ENCODE results near the gene POU2F3.
A peak's percentile ranks its signal among the peaks of the same experiment; 100 is the strongest.

The POU2F3 gene

DNA sequence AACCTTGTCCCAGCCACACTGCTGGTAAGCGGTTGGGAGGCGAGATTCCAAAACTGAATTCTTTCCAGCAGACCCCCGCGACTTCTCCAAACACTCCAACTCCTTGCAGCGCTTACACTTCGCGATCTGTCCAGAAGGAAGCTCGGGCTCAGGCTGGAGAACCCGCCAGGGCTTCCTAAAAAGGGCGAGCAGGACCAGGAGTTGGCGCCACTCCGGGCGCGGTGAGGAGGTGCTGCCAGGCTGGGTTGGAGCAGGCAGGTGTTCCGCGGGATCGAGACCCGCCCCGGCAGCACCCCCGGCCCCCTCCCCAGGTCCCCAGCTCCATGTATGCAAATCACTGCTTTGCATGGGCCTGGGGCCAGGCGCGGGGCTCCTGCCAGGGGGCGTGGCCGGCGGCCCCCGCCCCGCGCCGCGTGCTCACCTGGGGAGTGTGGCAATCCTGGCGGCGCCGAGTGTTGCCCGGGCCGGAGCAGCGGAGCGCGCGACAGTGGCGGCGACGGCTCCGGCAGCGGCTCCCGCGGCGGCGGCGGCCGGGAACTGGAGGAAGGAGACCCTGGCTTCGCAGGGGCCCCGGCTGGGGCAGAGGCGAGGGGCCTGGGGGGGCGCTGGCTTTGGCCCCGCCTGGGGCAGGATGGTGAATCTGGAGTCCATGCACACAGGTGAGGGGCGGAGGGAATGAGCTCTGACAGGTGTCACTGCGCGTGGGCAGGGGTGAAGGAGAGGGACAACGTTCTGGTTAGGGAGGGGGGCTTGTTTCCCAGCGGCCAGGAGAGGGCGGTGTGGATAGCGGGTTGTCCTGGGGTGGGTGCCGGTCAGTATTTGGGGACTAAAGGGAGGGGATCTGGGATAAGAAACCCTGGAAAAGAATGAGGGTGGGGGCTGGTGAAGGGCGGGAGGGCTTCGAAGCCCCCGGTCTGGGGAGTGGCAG lies at the start of gene POU2F3:
TSS of gene POU2F3 (plus strand) at position 428 of the 928 bp plus-strand sequence. CDS start at position 632, 204 bp downstream.
- DNase-seq (ENCODE audit: low spot score), result no peak

DNA sequence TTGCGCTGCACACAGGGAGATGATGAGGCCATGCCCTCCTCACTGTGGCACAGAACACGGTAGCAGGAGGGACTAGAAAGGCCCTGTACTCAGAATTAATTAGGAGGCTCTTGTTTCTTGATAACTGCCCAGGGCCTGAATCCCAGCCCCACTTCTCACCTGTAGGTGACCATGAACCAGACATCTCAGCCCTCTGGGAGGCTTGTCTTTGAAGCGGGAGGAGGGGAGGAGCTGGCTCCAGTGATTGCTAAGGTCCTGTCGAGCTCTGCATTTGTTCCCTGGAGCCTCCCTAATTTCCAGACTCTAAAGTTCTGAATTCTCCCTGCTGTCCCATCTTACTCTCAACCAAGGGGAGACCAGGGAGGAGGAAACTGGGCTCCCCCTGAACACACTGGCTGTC lies 48.9 kb upstream of the POU2F3 start:
- no peak for DNase-seq (ENCODE audit: low spot score)

DNA sequence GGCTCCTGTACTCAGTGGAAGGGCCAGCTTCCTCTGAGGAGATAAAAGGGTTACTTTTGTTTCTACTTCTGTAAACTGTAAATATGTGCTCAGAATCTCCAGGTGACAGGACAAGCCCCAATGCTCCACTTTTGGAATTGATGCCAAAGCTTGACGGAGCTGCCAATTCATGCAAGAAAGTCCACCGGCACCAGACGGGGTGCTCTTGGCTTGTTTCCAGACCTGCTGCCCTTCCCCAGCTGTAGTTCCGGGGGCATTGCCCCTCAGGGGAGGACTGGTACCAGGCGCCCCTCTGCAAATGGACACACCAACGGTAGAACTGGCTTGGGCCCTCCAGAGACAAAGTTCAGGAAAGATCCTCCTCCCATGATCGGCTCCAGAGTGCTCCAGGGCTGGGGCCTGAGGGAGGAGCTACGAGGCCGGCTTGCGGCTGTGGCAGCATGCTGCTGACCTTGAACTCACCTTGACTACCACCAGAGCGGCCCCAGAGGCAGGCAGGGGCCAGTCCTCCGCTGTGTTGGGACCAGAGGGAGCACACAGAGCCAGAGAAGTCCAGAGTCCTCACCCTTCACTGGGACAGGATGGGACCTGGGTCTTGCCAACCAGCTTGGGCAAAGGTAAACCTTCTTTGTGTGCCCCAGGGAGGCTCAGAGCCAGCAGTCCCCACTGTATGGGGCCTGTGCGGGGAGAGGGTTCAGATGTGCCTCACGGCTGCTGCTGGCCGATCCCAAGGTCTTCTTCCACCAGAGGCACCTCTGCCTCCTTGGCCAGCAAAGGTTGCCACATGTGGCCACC lies 46.9 kb upstream of the POU2F3 start:
- no peak for DNase-seq (ENCODE audit: low spot score)

DNA sequence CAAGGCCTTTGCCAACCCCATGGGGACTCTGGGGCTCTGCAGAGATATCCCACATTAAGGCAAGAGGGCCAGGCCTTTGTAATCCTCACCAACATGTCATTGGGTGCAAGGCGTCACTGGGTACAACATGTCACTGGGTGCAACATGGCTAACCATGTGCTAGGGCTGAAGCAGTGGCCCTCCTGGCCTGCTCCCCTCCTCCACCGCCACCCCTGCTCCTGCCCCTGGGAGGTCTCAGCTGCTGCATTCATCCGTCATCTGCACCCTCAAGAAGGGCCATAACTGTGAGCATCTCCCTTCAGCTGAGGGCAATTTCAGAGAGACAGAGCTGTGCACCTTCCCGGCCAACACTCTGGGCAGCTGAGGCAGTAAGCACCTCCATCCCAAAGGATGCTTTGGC lies 45.8 kb upstream of the POU2F3 start:
- DNase-seq (ENCODE audit: low spot score), result no peak

DNA sequence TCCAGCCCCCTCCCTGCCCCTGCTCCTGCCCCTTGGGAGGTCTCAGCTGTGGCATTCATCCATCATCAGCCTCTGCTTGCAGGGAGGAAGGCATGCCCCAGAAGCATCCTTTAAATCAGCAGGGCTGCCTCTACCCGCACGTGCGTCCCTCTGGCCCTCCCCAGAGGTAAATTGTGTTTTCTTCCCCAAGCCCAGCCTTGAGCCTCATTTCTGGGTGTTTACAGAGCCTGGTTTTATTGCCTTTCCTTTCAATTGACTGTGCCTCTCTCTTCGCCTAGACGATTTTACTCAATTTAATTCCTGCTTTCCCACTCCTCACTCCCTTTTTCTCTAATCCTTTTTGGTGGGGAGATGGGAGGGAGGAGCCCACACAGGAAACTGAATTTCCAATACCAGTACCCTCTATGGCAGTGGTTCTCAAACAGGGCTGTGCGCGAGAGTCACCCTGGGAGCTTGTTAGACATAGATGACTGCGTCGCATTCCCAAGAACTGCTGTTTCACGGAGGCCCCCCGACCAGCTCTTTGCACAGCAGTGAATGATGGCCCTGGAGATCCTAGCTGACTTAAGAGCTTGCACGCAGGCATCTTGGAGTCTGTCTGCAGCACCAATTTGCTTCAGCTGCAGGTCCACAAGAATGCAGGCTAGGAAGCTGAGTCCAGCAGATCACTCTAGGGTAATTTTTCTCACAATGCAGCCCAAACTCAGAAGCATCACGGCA lies 44.2 kb upstream of the POU2F3 start:
- no peak for DNase-seq (ENCODE audit: low spot score)

DNA sequence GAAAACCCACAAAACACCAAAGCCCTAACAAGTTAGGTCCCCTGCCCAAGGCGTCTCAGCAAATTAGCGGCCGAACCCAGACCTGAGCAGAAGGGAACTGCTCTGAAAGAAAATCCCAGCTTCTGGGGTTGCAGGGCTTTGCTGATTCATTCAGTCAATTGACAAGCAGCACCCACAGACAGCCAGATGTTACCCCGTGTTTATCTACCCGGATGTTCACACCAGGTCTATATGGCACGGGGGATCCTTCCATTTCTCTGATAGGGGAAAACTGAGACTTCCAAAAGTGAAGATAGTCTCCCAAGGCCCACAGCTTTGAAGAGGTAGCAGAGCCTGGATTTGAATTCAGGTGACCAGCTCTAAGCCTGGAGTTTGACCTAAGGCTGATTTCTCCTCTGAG lies 43.1 kb upstream of the POU2F3 start:
- no peak for DNase-seq (ENCODE audit: low spot score)

DNA sequence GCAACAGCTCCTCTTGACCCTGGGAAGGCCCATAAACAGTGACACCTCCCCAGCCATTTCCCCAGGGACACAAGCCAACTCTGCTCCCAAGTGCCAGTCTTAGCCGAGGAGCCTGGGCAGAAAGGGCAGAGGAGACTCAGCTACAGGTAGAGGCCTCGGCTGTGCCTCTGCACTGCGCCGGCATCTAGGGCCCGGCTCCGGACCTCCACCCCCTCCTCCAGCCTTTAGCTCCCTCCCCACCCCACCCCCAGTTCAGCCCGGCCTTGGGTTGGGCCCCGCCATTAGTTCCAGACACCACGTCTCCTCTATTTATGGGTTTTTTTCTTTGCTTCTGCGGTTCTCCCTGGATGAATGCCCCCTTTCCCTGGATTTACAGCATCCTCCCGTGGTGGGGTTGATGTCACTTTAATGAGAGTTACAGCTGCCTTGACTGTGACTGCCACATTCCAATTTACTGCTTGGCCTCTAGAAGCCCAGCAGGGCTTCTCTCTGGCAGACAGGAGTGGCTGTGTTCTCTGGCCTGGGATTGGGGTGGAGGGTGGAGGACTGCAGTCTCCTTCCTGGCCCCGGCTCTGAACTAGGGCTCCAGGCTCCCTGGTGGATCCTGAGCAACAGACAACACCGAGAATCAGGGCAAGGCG lies 42.6 kb upstream of the POU2F3 start:
- DNase-seq (ENCODE audit: low spot score), result no peak

DNA sequence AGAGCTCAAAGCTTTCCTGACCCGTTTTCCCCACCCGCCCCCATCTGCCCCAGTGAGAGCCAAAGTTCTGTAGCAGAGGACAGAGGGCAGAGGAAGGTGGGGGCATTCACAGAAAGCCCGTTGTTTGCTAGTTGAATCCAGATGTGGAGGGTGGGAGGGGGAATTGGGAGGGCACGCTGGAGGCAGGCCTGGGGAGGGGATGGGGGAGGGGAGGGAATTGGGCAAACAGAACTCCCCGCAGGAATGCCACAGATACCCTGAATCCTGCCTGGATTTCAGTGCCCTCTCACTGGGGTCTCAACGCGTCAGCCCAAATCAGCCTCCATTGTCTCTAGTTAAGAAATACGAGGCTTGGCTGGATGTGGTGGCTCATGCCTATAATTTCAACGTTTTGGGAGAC lies 42.0 kb upstream of the POU2F3 start:
- no peak for DNase-seq (ENCODE audit: low spot score)

DNA sequence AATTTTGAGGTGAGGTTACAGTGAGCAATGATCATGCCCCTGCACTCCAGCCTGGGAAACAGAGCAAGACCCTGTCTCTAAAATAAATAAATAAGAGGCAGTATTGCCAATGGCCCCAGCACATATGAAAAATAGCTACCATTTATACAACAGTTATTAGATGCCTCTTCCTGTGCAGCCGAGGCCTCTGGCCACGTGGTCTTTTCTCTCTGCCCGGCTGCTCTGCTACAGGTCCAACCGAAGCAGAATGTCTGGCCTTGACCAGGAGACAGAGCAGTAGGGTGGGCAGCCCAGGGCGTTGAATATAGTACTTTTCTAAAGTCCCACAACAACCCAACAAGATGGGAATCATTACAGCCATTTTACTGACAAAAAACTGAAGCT lies 41.5 kb upstream of the POU2F3 start:
- no peak for DNase-seq (ENCODE audit: low spot score)

DNA sequence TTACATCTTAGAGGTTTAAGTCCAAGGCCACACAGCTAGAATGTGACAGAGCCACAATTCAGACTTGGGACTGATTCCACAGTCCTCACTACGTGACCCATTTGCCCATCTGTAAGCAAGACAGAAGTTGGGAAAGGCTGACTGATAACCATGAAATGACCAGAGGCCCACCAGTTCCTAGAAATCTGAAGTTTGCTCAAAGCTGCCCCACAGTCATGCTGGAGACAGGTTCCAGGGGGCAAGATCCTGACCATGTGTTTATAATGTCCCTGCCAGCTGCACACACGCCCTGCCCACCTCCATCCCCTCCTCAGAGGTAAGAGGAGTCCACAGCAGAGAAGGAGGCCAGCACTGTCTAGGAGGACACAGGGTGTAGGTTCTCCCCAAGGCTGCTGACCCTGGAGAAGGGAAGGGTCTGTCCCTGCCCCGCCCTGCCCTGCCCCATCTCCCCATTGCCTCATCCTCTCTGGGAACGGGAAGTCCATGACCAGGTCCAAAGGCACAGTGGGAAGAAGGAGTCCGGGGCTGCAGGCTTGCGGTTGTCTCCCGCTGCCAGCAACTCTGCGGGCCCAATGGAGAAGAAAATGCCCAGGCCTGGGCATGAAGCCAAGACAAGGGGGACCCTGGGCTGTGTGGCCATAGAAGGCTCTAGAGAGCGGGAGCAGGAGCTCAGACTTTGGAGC lies 41.0 kb upstream of the POU2F3 start:
- no peak for DNase-seq (ENCODE audit: low spot score)

DNA sequence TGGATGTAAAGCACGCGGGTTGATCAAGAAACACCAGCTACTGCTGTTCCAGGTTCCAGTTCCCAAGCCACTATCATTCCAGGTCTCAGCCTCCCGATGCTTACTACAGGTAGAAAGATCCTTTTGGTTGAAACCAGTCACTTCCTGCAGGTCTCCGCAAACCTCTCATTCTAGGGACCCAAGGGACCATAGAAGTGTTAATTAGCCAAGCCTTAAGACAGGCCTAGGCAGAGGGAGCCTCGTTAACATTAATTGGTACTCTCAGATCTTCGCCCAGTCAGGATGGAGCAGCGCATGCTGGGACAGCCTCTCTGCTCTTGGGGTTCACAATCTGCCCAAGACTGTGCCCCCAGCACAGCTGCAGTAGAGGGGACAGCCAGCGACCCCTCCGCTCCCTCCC lies 40.3 kb upstream of the POU2F3 start:
- DNase-seq (ENCODE audit: low spot score), result no peak

DNA sequence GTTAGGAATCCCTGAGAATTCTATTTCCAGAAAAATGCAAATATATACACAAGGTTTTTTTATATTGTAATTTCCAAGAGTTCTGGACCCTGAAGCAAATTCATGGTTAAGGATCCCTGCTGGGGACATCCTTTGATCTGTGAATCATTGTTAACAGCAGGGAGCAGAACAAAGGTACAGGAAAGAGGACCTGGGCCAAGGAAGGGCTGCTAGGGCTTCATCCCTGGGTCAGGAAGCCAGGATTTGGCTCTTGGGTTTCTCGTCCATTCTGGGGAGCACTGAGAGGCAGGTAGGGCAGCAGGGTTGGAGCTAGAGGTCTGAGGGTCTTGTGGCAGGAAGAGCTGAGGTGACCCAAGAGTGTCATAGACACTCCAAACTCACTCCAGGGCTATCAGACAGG lies 39.3 kb upstream of the POU2F3 start:
- no peak for DNase-seq (ENCODE audit: low spot score)

DNA sequence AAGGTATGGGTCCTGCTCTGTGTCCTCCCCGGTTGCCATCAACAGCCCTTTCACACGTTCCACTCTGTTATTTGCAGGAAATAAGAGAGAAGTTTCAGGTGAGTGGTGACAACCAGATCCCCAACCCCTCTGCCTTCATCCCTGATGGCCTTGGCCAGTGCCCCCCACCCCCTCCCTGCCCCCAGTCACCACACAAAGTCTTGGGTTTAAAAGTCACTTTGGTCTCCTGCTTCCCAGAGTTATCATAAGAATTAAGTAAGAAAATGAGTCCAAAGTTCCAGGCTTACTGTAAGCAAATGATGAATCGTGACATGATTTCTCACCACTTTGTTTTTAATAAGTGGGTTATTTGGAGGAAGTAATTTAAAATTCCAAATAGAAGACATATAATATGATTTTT lies 38.3 kb upstream of the POU2F3 start:
- no peak for DNase-seq (ENCODE audit: low spot score)

DNA sequence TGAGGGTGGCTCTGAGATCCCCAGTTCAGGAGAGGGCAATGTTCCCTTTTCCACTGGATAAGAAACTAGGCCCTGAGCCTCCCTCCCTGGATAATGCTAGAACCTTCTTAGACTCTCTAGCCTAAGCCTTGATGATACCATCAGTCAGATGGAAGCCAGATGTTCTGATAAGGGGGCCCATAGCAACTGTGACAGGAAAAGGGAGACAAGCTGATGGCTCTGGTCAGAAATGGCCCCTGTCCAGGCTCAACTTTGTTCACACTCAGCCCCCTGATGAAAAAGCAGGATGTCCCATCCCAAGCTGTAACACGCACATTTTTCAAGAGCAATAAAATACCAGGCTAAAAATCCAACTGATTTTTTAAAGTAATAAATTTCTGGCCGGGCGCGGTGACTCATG lies 36.3 kb upstream of the POU2F3 start:
- DNase-seq (ENCODE audit: low spot score), result no peak

DNA sequence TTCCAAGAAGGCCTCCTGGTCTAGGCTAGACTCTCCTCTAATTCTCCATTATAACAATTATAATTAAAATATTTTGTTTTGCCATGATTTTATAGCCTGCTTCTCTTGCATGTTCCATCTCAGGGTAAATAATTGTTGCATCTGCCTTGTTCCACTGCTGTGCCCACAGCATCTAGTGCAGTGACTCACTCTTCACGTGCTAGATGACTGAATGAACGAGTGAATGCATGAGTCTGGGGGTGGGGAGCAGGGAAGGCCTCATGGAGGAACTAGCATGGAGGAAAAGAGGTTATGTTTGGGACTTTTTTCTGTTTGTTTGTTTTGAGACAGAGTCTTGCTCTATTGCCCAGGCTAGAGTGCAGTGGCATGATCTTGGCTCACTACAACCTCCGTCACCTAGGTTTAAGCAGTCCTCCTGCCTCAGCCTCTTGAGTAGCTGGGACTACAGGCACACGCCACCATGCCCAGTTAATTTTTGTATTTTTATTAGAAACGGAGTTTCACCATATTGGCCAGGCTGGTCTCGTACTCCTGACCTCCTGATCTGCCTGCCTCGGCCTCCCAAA lies 34.3 kb upstream of the POU2F3 start:
- DNase-seq (ENCODE audit: low spot score), result no peak

DNA sequence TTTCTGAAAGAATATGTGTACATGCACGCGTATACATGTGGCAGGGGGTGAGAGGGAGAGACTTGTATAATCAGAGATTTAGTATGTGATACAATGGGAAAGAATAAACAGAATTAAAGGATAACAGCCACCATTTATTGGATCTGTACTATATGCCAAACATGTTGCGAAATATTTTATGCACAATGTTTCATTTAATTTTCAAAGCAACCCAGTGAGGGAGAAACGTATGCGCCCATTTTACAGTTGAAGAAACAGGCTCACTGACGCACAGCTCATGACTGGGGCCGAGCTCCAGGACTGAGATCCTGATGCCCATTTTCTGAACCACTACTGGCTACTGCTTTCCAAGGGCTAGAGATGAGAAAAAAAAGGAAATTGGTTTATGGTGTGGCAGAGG lies 32.4 kb upstream of the POU2F3 start:
- no peak for DNase-seq (ENCODE audit: low spot score)

DNA sequence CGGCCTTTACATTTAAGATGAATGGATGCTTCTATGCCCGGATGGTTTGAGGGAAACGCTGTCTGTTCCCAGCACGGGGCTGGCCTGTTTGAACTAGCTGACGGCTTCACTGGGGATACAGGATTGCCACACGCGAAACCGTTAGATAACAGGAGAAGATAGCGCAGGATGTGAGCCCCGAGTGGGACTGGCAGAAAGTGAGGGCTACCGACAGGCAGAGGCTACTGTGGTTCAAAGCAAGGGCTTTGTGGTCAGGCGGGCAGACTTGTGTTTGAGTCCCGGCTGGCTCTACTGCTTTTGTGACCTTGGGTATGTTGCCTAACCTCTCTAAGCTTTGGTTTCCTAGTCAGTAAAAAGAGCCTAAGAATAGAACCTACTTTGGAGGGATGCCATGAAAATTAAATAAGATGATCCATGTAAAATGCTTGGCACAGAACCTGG lies 31.9 kb upstream of the POU2F3 start:
- peak; percentile 30 for DNase-seq (ENCODE audit: low spot score)

DNA sequence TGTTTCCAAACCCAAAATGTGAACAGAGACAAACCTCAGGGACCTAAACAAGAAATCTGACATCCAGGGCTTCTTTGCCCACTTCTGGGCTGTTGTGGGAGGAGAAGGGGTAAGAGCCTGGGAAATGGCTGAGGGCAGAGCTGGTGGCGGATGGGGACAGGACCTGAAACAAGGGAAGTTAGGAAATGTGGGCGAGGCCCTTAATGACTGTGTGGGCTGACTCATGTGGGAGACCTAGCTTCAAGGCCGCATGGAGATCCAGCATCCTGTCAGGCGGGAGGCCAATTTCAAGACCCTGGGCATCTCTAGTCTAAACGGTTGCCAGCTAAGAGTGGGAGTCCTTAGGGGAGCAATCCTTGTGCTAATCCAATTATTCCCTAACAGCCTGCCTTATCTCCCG lies 31.2 kb upstream of the POU2F3 start:
- DNase-seq (ENCODE audit: low spot score), result no peak

DNA sequence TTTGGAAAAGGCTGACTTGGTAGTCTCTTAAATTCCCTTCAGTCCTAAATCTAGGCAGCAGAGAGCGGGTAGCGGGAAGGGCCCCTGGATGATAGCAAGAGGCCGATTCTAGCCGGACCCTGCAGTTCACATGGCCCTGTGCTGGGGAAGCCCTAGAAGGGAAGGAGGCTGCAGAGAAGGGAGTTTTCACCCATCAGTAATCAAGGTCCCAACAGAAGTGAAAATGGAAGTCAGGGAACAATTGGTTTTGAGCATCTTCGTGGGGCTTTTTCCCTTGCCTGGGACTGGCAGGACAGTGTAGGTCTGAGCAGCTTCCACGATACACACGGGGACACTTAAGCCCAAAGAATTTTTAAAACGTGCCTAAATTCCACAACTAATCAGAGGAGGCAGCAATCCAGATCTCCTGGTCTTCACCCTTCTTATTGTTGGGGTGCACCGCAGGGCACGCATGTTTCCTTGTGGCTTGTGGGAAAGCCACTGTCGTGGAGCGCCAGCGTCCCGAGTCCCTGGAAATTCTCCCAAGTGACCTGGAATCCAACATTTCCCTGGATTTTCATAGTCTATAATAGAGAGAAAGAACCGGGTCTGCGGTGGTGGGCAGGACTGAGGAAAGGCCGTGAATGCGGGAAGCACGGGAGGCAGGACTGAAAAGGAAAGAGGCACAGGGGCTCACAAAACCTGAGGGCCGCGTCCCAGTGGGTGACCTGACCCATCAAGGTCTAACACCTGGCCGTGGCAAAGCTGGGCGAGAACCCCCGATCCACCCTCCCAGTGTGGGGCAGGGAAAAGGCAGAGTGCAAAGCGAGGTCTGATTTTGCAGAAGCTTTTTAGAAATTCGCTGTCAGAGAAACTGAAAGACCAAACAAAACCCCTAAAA lies 30.0 kb upstream of the POU2F3 start:
- DNase-seq (ENCODE audit: low spot score), result no peak
